Spleen (tissue), 7 donors: ENCODE measurements around the gene RFX5.

Source experiments
- CTCF ChIP-seq, 11 experiments: fragments of 200-600 bp in 7 of 11; fragments of 450-650 bp in 4 of 11; sonication (generic) in 4 of 11; IDR thresholded peaks in 8 of 11; conservative IDR thresholded peaks in 3 of 11; 1 replicate in 7 of 11; 2 replicates in 4 of 11; pipeline versions ENCODE4 v1.4.0 to v1.8.0; 2016 to 2021; ENCODE audit warnings: antibody characterized with exemption in 11 of 11, inconsistent platforms in 4 of 11, mild to moderate bottlenecking in 1 of 11
- POLR2AphosphoS5 ChIP-seq, 3 donors: sonication (generic); formaldehyde crosslinking; IDR thresholded peaks; one replicate each; pipeline ENCODE4 v1.5.1; 2017; ENCODE audit warnings: antibody characterized with exemption in 3 of 3
- donor health status: DM: no; HTN: no; CAD: no; lungs with moderate emphysema.
- donor health status: DM: no; HTN: no; CAD: no.
- donor health status: DM: no; HTN: no; CAD: no.

DNA sequence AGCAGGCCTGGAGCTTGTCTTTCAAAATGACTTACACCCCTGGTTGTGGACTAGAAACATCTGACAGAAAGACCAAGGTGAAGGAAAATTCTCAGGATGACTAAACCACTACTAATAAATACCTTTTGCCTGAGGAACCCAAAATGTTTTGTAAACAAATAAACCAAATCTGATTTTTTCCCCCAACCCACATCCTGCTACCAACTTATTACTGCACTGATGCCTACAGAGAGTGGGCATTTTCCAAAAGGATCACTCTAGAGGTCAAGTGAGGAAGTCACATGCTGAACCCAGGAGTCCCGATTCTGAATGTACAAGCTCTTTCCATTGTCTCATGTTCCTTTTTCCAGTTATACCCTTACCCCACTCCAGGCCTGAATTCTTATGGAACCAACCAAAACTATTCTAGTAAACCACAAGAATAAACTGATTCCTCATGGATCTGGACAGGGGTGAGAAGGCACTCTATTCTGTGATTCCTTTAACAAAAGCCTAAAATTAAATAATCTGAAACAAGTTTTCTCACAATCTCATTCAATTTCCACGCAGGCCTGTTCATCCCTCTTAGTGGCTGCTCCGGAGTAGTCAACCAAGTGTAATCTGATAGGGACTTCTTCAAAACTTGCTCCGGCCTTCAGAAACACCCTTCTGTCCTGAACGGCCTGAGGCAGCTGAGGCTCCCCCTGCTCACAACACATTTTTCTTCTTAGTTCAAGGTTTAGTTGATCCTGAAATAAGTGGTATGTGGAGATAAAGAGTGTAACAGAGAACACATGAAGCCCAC lies 21.2 kb downstream of the RFX5 start:
- no peak for TF ChIP-seq POLR2AphosphoS5 (IDR thresholded peaks at IDR 0.05)
- TF ChIP-seq CTCF (IDR thresholded peaks at IDR 0.05 in 8 of 11, conservative IDR thresholded peaks at IDR 0.05 in 3 of 11): no peak
